Upper lobe of left lung (tissue), 4 donors: ENCODE measurements around the gene FBN2.

Source experiments
- POLR2A ChIP-seq, 4 donors: fragments of 450-650 bp; IDR thresholded peaks; one replicate each; pipeline ENCODE4 v1.5.1; 2016 to 2017; ENCODE audit warnings: antibody characterized with exemption in 4 of 4, mild to moderate bottlenecking in 2 of 4
- TF ChIP-seq, protein P1 (sequence below), 6 experiments: fragments of 450-650 bp in 4 of 6; fragments of 200-600 bp in 2 of 6; sonication (generic) in 2 of 6; IDR thresholded peaks; one replicate each; pipeline ENCODE4 v1.5.1; 2016 to 2019; ENCODE audit warnings: antibody characterized with exemption in 6 of 6

- TF ChIP-seq, protein P1, sequence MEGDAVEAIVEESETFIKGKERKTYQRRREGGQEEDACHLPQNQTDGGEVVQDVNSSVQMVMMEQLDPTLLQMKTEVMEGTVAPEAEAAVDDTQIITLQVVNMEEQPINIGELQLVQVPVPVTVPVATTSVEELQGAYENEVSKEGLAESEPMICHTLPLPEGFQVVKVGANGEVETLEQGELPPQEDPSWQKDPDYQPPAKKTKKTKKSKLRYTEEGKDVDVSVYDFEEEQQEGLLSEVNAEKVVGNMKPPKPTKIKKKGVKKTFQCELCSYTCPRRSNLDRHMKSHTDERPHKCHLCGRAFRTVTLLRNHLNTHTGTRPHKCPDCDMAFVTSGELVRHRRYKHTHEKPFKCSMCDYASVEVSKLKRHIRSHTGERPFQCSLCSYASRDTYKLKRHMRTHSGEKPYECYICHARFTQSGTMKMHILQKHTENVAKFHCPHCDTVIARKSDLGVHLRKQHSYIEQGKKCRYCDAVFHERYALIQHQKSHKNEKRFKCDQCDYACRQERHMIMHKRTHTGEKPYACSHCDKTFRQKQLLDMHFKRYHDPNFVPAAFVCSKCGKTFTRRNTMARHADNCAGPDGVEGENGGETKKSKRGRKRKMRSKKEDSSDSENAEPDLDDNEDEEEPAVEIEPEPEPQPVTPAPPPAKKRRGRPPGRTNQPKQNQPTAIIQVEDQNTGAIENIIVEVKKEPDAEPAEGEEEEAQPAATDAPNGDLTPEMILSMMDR (IDR thresholded peaks at IDR 0.05) = no peak
- no peak for TF ChIP-seq POLR2A (IDR thresholded peaks at IDR 0.05)
Measured at GRCh38 chr5:128378632-128379031, 159.4 kb downstream of the FBN2 start.
